ENCODE results near the gene TSPAN7.

DNA sequence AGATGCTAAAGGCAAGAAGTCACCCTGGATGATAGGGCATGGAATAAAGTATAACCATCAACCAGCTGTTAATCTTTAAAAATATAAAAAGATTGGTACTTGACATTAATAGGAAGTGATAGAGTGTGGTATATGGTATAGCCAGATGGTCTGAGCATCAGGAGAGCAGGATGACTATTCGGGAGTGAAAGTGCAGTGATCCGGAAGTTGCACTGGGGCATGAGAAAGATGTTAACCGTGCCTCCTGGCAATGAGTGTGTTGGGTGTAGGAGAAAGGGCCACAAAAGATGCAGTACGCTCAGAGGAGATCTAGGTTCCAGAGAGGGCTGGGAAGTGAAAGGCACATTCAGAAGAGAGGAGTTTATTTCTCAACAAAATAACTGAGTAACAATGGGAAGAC lies 65.0 kb downstream of the TSPAN7 start:
- TF ChIP-seq POLR2A (IDR thresholded peaks at IDR 0.05; ENCODE audit: low read length) (no peak), RCOR1 (IDR thresholded peaks at IDR 0.05; ENCODE audit: low read depth, low read length) (no peak), TFCP2L1 (CRISPR knock-in tag; IDR thresholded peaks at IDR 0.05) (no peak), MYC (IDR thresholded peaks at IDR 0.05; ENCODE audit: borderline replicate concordance, low read length) (no peak), SMC3 (IDR thresholded peaks at IDR 0.05) (no peak), CHD4 (IDR thresholded peaks at IDR 0.05; ENCODE audit: borderline replicate concordance) (no peak), NR3C1 (IDR thresholded peaks at IDR 0.05) (no peak), EP300 (IDR thresholded peaks at IDR 0.05) (no peak)
- TF ChIP-seq, protein P1, sequence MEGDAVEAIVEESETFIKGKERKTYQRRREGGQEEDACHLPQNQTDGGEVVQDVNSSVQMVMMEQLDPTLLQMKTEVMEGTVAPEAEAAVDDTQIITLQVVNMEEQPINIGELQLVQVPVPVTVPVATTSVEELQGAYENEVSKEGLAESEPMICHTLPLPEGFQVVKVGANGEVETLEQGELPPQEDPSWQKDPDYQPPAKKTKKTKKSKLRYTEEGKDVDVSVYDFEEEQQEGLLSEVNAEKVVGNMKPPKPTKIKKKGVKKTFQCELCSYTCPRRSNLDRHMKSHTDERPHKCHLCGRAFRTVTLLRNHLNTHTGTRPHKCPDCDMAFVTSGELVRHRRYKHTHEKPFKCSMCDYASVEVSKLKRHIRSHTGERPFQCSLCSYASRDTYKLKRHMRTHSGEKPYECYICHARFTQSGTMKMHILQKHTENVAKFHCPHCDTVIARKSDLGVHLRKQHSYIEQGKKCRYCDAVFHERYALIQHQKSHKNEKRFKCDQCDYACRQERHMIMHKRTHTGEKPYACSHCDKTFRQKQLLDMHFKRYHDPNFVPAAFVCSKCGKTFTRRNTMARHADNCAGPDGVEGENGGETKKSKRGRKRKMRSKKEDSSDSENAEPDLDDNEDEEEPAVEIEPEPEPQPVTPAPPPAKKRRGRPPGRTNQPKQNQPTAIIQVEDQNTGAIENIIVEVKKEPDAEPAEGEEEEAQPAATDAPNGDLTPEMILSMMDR (IDR thresholded peaks at IDR 0.05), result no peak
- TF ChIP-seq, protein P2, sequence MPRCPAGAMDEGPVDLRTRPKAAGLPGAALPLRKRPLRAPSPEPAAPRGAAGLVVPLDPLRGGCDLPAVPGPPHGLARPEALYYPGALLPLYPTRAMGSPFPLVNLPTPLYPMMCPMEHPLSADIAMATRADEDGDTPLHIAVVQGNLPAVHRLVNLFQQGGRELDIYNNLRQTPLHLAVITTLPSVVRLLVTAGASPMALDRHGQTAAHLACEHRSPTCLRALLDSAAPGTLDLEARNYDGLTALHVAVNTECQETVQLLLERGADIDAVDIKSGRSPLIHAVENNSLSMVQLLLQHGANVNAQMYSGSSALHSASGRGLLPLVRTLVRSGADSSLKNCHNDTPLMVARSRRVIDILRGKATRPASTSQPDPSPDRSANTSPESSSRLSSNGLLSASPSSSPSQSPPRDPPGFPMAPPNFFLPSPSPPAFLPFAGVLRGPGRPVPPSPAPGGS (IDR thresholded peaks at IDR 0.05), result no peak
- TF ChIP-seq, protein P3, sequence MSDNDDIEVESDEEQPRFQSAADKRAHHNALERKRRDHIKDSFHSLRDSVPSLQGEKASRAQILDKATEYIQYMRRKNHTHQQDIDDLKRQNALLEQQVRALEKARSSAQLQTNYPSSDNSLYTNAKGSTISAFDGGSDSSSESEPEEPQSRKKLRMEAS (IDR thresholded peaks at IDR 0.05), result no peak
- TF ChIP-seq, protein P4, sequence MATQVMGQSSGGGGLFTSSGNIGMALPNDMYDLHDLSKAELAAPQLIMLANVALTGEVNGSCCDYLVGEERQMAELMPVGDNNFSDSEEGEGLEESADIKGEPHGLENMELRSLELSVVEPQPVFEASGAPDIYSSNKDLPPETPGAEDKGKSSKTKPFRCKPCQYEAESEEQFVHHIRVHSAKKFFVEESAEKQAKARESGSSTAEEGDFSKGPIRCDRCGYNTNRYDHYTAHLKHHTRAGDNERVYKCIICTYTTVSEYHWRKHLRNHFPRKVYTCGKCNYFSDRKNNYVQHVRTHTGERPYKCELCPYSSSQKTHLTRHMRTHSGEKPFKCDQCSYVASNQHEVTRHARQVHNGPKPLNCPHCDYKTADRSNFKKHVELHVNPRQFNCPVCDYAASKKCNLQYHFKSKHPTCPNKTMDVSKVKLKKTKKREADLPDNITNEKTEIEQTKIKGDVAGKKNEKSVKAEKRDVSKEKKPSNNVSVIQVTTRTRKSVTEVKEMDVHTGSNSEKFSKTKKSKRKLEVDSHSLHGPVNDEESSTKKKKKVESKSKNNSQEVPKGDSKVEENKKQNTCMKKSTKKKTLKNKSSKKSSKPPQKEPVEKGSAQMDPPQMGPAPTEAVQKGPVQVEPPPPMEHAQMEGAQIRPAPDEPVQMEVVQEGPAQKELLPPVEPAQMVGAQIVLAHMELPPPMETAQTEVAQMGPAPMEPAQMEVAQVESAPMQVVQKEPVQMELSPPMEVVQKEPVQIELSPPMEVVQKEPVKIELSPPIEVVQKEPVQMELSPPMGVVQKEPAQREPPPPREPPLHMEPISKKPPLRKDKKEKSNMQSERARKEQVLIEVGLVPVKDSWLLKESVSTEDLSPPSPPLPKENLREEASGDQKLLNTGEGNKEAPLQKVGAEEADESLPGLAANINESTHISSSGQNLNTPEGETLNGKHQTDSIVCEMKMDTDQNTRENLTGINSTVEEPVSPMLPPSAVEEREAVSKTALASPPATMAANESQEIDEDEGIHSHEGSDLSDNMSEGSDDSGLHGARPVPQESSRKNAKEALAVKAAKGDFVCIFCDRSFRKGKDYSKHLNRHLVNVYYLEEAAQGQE (IDR thresholded peaks at IDR 0.05), result no peak
- TF ChIP-seq, protein P5, sequence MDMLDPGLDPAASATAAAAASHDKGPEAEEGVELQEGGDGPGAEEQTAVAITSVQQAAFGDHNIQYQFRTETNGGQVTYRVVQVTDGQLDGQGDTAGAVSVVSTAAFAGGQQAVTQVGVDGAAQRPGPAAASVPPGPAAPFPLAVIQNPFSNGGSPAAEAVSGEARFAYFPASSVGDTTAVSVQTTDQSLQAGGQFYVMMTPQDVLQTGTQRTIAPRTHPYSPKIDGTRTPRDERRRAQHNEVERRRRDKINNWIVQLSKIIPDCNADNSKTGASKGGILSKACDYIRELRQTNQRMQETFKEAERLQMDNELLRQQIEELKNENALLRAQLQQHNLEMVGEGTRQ (IDR thresholded peaks at IDR 0.05), result no peak

Data from A549 (cell line).